Activated naive CD4-positive, alpha-beta T cell treated with anti-CD3 and anti-CD28 coated beads, Interleukin-2, amount 50 U/mL, for 72 hours (primary cell): Measurements from ENCODE around the gene VCAM1. TPM values are rescaled to one million over a fixed set of nuclear protein-coding genes. Genes with fewer than 3 reads are reported as not detected.
"Not testable (repeated sequence)": the region's sequence is repeated elsewhere in the genome, so short reads cannot be mapped to it uniquely, and the experiment has no call there.

Experiments
- ATAC-seq, 2 donors: fragments of 150-1000 bp; cut with Tn5 transposase; 2 replicates each; pipeline ENCODE4 v1.10.0; 2021; ENCODE audit warnings: mild to moderate bottlenecking in 2 of 2, moderate library complexity in 2 of 2
- DNase-seq, 2 donors: peaks; one replicate each; pipeline ENCODE4 v3.0.0; 2021 to 2022; ENCODE audit warnings: low spot score in 2 of 2
- H3K27ac Mint-ChIP-seq, 2 donors: one replicate each; pipeline ENCODE4 v1.8.0; 2022; ENCODE audit warnings: mild to moderate bottlenecking in 2 of 2, mixed read lengths in 2 of 2
- H3K36me3 Mint-ChIP-seq, 2 donors: one replicate each; pipeline ENCODE4 v1.8.0; 2022; ENCODE audit warnings: mixed read lengths in 2 of 2
- H3K9me3 Mint-ChIP-seq, 2 donors: one replicate each; pipeline ENCODE4 v1.8.0; 2022; ENCODE audit warnings: mixed read lengths in 2 of 2
- total RNA-seq, 2 donors: library from RNA; stranded (reverse); gene quantifications; one replicate each; pipeline ENCODE4 v1.2.3, GENCODE V29; 2022

Gene VCAM1
- under 1 TPM in 1 of 2 donors, not detected in 1; 0.36 TPM for total RNA-seq

DNA sequence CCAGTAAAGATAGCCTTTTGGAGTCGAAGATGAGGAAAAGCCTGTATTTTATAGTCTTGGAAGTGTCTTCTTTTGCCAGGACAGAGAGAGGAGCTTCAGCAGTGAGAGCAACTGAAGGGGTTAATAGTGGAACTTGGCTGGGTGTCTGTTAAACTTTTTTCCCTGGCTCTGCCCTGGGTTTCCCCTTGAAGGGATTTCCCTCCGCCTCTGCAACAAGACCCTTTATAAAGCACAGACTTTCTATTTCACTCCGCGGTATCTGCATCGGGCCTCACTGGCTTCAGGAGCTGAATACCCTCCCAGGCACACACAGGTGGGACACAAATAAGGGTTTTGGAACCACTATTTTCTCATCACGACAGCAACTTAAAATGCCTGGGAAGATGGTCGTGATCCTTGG lies at the start of gene VCAM1:
TSS of gene VCAM1 (plus strand) at position 253 of the 400 bp plus-strand sequence. CDS start at position 372, 119 bp downstream.
- H3K9me3 Mint-ChIP-seq: no peaks in the 10 kb centered on the region
- H3K36me3 Mint-ChIP-seq: no peaks in the 10 kb centered on the region
- DNase-seq: no peak
- no peak within 1 kb of the TSS for H3K27ac Mint-ChIP-seq
- no peak for ATAC-seq

GRCh38 chr1:100670083-100670482 lies 49.5 kb upstream of the VCAM1 start:
- DNase-seq (no peak), ATAC-seq (no peak)
- no peaks in the 10 kb centered on the region for H3K36me3 Mint-ChIP-seq
- peaks cover 0 to 4% of the 10 kb centered on the region in 2 donors for H3K9me3 Mint-ChIP-seq
- no peak overlapping the region for H3K27ac Mint-ChIP-seq

DNA sequence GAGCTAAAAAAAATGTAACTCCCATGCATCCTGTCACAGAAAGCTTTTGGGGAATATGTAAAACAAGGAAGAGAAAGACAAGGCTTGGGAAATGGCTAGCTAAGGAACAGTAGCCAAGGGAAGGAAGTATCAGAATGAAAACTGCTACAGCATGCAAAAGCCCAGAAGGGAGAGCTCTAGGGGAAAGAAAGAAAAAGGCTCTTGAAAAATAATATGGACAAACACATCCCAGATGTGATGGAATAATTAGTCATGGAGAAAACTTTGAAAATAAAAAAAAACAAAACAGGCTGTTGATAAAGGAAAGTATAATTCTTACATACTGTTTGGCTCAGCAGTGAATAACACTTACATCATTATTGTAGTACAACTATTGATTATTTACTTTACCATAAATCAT lies 47.9 kb upstream of the VCAM1 start:
- Mint-ChIP-seq H3K9me3 (peaks cover 0 to 5% of the 10 kb centered on the region in 2 donors), H3K36me3 (no peaks in the 10 kb centered on the region), H3K27ac (no peak overlapping the region)
- DNase-seq: no peak
- no peak for ATAC-seq

- H3K36me3 Mint-ChIP-seq: peaks cover 0 to 10% of the 10 kb centered on the region in 2 donors
- ATAC-seq (no peak), DNase-seq (no peak)
- peaks cover 4 to 5% of the 10 kb centered on the region in 2 donors for H3K9me3 Mint-ChIP-seq
- H3K27ac Mint-ChIP-seq: no peak overlapping the region
These were observed 35.8 kb upstream of the VCAM1 start for GRCh38 chr1:100683448-100684349.

- no peak for DNase-seq
- Mint-ChIP-seq H3K27ac (no peak overlapping the region), H3K9me3 (peaks cover 7 to 16% of the 10 kb centered on the region in 2 donors), H3K36me3 (no peaks in the 10 kb centered on the region)
- ATAC-seq: no peak
These were observed 19.8 kb upstream of the VCAM1 start for GRCh38 chr1:100699744-100700143.

- Mint-ChIP-seq H3K36me3 (no peaks in the 10 kb centered on the region), H3K9me3 (peaks cover 1 to 7% of the 10 kb centered on the region in 2 donors), H3K27ac (no peak overlapping the region)
- ATAC-seq: no peak
- no peak for DNase-seq
These were observed 19.0 kb upstream of the VCAM1 start for GRCh38 chr1:100700586-100700985.

DNA sequence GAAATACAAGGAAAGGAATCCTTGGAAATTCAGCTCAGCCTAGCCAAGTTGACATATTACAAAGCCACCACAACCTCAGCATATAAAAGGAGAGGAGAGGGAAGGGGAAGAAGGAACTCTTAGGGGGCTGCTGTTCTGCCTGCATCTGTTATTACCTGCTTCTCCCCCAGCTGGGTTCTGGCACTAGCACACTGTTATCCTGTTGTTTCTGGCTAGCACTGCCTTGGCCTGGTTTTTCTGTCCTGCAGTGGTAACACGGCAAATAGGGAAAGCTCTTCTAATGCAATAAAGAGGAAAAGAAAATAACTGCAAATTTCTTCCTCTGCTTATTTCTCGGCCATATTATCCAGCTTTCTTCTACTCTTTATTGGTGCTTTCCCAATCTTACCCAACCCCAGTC lies 16.5 kb upstream of the VCAM1 start:
- DNase-seq (no peak), ATAC-seq (no peak)
- peaks cover 0 to 4% of the 10 kb centered on the region in 2 donors for H3K9me3 Mint-ChIP-seq
- no peak overlapping the region for H3K27ac Mint-ChIP-seq
- no peaks in the 10 kb centered on the region for H3K36me3 Mint-ChIP-seq

GRCh38 chr1:100703716-100704115 lies 15.8 kb upstream of the VCAM1 start:
- DNase-seq: no peak
- Mint-ChIP-seq H3K36me3 (no peaks in the 10 kb centered on the region), H3K27ac (no peak overlapping the region), H3K9me3 (peaks cover 0 to 4% of the 10 kb centered on the region in 2 donors)
- no peak for ATAC-seq

DNA sequence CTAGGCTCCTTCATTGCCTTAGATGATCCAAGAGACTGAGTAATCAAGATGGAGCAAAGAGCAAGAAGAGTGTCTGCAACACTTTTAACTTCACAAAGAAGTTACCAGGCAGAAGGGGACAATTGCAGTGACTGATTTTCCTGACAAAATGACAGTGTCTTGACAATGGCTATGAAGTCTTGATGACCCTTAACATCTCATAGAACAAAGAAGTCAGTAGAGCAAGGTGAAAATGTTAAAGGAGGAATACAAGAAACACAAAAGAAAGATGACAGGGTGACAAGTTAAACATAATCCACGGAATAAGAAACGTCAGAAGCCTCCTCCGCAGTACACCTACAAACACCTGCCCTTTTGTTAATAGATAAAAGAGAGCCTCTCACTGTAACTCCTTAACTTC lies 15.1 kb upstream of the VCAM1 start:
- ATAC-seq (no peak), DNase-seq (no peak)
- no peak overlapping the region for H3K27ac Mint-ChIP-seq
- H3K9me3 Mint-ChIP-seq: no peaks in the 10 kb centered on the region
- H3K36me3 Mint-ChIP-seq: no peaks in the 10 kb centered on the region

DNA sequence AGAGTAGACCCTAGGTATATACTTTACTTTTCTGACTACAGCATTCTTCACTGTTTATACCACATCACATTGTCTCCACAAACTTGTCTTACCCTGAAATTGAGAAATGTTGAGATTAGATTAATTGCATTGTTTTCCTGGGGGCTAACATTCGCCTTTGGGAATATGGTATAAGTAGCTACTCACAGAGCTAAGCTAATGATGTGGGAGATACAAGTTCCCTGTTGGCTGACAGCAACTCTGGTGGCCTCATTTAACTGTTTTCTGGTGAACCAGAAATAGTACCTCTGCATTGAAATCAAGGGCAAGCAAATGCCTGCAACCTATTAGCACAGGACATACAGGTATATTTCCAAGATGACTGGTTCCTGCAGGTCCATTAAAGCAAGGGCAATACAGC lies 13.2 kb upstream of the VCAM1 start:
- Mint-ChIP-seq H3K9me3 (no peaks in the 10 kb centered on the region), H3K36me3 (no peaks in the 10 kb centered on the region), H3K27ac (no peak overlapping the region)
- DNase-seq (no peak), ATAC-seq (no peak)

DNA sequence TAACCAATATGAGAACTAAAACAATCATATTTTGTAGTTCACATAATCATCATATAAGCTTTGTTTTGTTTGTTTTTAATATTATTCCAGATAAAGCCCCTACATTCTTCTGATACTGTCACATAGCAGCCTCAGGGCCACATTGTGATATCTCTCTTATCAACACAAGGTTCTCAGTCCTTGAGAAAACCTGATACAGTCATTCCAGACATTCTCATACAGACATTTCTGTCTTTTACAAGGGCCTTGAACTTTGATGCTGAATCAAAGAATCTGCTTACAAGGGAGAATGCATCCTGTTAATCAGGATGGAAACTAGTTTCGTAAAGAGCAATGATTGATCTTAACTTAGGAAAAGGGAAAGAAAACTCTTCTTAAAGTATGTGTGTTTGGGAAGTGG lies 12.7 kb upstream of the VCAM1 start:
- DNase-seq (no peak), ATAC-seq (no peak)
- H3K9me3 Mint-ChIP-seq: no peaks in the 10 kb centered on the region
- no peak overlapping the region for H3K27ac Mint-ChIP-seq
- no peaks in the 10 kb centered on the region for H3K36me3 Mint-ChIP-seq

GRCh38 chr1:100708476-100709062 lies 11.0 kb upstream of the VCAM1 start:
- H3K27ac Mint-ChIP-seq: no peak overlapping the region
- DNase-seq: no peak
- no peak for ATAC-seq
- H3K9me3 Mint-ChIP-seq: peaks cover 0 to 4% of the 10 kb centered on the region in 2 donors
- H3K36me3 Mint-ChIP-seq: peaks cover 0 to 4% of the 10 kb centered on the region in 2 donors

DNA sequence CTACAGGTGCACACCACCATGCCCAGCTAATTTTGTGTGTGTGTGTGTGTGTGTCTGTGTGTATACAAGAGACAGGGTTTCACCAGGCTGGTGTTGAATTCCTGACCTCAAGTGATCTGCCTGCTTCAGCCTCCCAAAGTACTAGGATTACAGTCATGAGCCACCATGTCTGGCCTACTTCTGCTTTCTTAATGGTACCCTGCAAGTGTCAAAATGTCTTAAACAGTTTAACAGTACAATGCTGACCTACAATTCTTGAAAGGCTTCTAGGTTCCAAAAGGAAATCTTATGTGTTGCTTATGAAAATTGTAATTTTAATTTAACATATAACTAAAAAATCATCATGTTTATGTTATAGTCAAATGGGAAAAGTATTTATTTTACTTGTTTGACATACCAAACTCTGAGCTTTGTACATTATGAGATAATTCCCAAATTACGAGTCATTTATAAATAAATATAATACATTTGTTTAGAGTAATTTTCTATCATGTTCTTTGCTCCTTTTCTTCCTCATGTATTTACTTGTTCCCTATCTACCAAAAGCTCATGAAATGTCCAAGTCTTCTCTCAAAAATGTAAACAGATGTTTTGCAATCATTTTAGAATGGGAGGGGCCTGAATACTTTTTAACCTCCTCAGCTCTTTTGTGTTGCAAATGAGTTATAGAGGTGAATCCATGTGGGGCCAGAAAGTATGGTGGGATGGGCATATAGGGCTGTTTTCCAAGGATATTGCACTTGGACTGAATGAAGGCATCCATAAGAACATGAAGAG lies 8.4 kb upstream of the VCAM1 start:
- Mint-ChIP-seq H3K27ac (no peak overlapping the region), H3K9me3 (peaks cover 0 to 4% of the 10 kb centered on the region in 2 donors), H3K36me3 (peaks cover 0 to 4% of the 10 kb centered on the region in 2 donors)
- DNase-seq (no peak), ATAC-seq (no peak)

DNA sequence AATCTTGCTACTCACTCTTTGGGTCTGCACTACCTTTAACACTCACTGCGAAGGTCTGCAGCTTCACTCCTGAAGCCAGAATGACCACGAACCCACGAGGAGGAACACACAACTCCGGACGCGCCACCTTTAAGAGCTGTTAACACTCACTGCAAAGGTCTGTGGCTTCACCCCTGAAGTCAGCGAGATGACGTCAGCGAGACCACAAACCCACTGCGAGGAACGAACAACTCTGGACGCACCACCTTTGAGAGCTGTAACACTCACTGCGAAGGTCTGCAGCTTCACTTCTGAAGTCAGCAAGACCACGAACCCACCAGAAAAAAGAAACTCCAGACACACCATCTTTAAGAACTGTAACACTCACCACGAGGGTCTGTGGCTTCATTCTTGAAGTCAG lies 6.5 kb upstream of the VCAM1 start:
- ATAC-seq (peak; percentile 85 to 91), DNase-seq (peak; percentile 17 to 65)
- not testable (repeated sequence) for H3K27ac Mint-ChIP-seq, H3K36me3 Mint-ChIP-seq, H3K9me3 Mint-ChIP-seq

DNA sequence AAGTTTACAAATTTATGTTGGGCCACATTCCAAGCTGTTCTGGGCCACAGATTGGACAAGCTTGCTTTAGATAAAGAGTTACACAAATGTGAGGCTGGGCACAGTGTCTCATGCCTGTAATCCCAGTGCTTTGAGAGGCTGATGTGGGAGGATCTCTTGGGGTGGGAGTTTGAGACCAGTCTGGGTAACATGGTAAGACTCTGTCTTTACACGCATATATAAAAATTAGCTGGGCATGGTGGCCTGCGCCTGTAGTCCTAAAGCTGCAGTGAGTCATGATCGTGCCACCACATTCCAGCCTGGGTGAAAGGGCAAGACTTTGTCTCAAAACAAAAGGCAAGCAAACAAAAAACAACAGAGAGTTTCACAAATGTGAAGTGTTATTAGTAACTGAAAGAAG lies 5.9 kb upstream of the VCAM1 start:
- ATAC-seq (peak in 1 of 2 donors; percentile 24), DNase-seq (no peak)
- H3K9me3 Mint-ChIP-seq: peaks cover 0 to 4% of the 10 kb centered on the region in 2 donors
- no peak overlapping the region for H3K27ac Mint-ChIP-seq
- peaks cover 0 to 4% of the 10 kb centered on the region in 2 donors for H3K36me3 Mint-ChIP-seq

- peaks cover 0 to 4% of the 10 kb centered on the region in 2 donors for H3K36me3 Mint-ChIP-seq
- H3K9me3 Mint-ChIP-seq: peaks cover 0 to 4% of the 10 kb centered on the region in 2 donors
- H3K27ac Mint-ChIP-seq: no peak overlapping the region
- ATAC-seq (peak in 1 of 2 donors; percentile 54), DNase-seq (no peak)
These were observed 4.9 kb upstream of the VCAM1 start for GRCh38 chr1:100714599-100714998.

- no peak for ATAC-seq
These were observed 2.3 kb upstream of the VCAM1 start for GRCh38 chr1:100717218-100717617.

More at GRCh38 chr1:100717218-100717617, 2.3 kb upstream of the VCAM1 start:
- H3K27ac Mint-ChIP-seq: no peak overlapping the region
- DNase-seq: no peak
- peaks cover 0 to 2% of the 10 kb centered on the region in 2 donors for H3K36me3 Mint-ChIP-seq
- peaks cover 0 to 1% of the 10 kb centered on the region in 2 donors for H3K9me3 Mint-ChIP-seq
